ENCODE measurements around the gene SNRPD1. TPM values are rescaled to one million over a fixed set of nuclear protein-coding genes. Genes with fewer than 3 reads are reported as not detected.

The SNRPD1 gene
- total and polyA plus RNA-seq, 9 of the 15 experiments (the other 6 are each of a cell fraction or from before 2014, with no cell fraction given), result 186 to 1,063 (median 313) TPM

GRCh38 chr18:21600526-21601410 lies 11.3 kb upstream of the SNRPD1 start, which contains the start of gene ESCO1 (continued):
- TF ChIP-seq, protein P1, sequence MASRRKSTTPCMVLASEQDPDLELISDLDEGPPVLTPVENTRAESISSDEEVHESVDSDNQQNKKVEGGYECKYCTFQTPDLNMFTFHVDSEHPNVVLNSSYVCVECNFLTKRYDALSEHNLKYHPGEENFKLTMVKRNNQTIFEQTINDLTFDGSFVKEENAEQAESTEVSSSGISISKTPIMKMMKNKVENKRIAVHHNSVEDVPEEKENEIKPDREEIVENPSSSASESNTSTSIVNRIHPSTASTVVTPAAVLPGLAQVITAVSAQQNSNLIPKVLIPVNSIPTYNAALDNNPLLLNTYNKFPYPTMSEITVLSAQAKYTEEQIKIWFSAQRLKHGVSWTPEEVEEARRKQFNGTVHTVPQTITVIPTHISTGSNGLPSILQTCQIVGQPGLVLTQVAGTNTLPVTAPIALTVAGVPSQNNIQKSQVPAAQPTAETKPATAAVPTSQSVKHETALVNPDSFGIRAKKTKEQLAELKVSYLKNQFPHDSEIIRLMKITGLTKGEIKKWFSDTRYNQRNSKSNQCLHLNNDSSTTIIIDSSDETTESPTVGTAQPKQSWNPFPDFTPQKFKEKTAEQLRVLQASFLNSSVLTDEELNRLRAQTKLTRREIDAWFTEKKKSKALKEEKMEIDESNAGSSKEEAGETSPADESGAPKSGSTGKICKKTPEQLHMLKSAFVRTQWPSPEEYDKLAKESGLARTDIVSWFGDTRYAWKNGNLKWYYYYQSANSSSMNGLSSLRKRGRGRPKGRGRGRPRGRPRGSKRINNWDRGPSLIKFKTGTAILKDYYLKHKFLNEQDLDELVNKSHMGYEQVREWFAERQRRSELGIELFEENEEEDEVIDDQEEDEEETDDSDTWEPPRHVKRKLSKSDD (conservative IDR thresholded peaks at IDR 0.05; ENCODE audit: low read length), result 0 out of 2 replicates have a peak, but pooled peaks have one; percentile 67
- TF ChIP-seq ZBTB17 (CRISPR knock-in tag; IDR thresholded peaks at IDR 0.05) (0 out of 2 replicates have a peak, but pooled peaks have one; percentile 23), ZNF140 (CRISPR knock-in tag; IDR thresholded peaks at IDR 0.05) (no peak), ZNF707 (CRISPR knock-in tag; conservative IDR thresholded peaks at IDR 0.05) (no peak), ZNF589 (CRISPR knock-in tag; IDR thresholded peaks at IDR 0.05; ENCODE audit: low read depth) (0 out of 2 replicates have a peak, but pooled peaks have one; percentile 21), MECOM (CRISPR knock-in tag; IDR thresholded peaks at IDR 0.05) (no peak), NCOR1 (IDR thresholded peaks at IDR 0.05) (peak; percentile 66), PTRF (tag; IDR thresholded peaks at IDR 0.05) (no peak), CHCHD3 (CRISPR knock-in tag; IDR thresholded peaks at IDR 0.05) (0 out of 2 replicates have a peak, but pooled peaks have one; percentile 30), FOXM1 (IDR thresholded peaks at IDR 0.05; ENCODE audit: low read depth) (no peak), FOXM1 (CRISPR knock-in tag; IDR thresholded peaks at IDR 0.05; ENCODE audit: low read depth) (peak; percentile 69), ZNF57 (CRISPR knock-in tag; IDR thresholded peaks at IDR 0.05) (no peak), TAF7 (tag; IDR thresholded peaks at IDR 0.05) (peak; percentile 31; the same call in 1 of the 2 replicates), ATF7 (IDR thresholded peaks at IDR 0.05) (peak; percentile 91), CEBPZ (IDR thresholded peaks at IDR 0.05; ENCODE audit: borderline replicate concordance, low read depth, low read length) (no peak), CC2D1A (IDR thresholded peaks at IDR 0.05) (no peak)
- TF ChIP-seq, protein P2, sequence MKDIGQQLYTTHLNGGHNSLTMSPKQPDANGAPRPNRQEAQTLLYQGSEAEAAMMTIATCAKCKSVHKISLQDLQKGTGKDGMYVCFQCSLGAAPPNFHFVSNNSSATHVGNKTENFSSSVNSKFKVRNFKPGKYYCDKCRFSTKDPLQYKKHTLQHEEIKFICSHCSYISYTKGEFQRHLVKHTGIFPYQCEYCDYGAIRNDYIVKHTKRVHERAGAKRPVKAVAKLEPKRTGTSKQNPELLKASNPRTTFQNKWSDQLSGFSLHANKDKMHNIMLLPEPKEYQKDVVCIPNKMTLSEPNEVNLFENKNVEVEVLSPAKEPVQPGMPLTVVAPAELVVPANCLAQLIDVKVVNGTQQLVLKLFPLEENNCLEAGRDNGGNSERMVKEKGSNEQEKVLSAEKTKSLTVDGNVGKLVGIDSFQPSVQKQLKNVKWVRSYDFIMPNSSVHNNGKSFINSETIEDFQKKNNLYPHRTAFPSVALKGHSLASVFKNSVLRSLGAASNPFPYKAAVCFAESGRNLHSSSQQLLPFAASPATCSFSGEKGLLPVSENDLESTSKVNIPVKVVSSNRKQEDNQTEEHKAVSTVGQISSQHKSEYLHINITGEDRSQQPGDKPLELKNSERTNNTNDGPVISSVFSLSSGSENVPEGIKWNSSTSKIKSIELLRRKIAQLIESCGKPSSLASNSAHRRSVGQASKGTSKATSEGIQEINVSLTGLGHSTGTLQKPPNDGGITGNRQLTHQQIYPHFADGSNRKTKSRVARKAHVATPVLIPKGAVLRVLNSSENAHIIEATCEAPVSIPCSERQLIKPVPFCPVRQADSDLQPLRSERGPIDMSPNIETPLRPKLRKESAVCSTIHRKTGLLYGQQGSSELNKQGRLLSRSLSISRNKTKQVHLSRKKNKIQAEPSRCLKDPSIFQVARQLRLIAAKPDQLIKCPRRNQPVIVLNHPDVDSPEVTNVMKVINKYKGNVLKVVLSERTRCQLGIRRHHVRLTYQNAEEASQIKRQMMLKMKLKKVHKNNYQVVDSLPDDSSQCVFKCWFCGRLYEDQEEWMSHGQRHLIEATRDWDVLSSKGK (CRISPR knock-in tag; IDR thresholded peaks at IDR 0.05), result no peak

All from K562 (cell line).